22Rv1 (cell line): Measurements from ENCODE around the gene ZNF497.

Source experiments
- H3K27ac ChIP-seq: fragments of 450-650 bp; 2 replicates; pipeline ENCODE4 v1.5.1; 2017
- ZFX ChIP-seq: fragments of 450-650 bp; IDR thresholded peaks from 2 replicates; pipeline ENCODE4 v1.6.1; 2017; ENCODE audit warnings: antibody characterized with exemption, borderline replicate concordance
- TF ChIP-seq, protein P1 (sequence below): fragments of 450-650 bp; IDR thresholded peaks from 2 replicates; pipeline ENCODE4 v1.5.1; 2017; ENCODE audit warnings: mild to moderate bottlenecking

The ZNF497 gene

DNA sequence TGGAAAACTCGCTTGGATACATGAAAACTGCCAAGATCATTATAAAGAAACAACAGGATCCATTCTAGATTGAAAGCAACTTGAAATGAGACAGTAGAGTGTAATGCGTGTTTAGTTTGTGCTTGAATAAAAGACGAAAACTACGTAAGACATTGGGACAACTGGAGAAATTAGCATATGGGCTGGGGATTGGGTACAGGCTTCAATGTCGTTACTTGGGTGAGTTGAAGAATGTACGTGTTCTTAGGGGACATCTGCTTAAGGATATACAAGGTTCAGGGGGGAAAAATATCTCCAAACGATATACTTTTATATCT, 57.8 kb downstream of the ZNF497 start:
- H3K27ac ChIP-seq: peak overlapping the region; percentile 85
- TF ChIP-seq ZFX: no peak
- TF ChIP-seq, protein P1, sequence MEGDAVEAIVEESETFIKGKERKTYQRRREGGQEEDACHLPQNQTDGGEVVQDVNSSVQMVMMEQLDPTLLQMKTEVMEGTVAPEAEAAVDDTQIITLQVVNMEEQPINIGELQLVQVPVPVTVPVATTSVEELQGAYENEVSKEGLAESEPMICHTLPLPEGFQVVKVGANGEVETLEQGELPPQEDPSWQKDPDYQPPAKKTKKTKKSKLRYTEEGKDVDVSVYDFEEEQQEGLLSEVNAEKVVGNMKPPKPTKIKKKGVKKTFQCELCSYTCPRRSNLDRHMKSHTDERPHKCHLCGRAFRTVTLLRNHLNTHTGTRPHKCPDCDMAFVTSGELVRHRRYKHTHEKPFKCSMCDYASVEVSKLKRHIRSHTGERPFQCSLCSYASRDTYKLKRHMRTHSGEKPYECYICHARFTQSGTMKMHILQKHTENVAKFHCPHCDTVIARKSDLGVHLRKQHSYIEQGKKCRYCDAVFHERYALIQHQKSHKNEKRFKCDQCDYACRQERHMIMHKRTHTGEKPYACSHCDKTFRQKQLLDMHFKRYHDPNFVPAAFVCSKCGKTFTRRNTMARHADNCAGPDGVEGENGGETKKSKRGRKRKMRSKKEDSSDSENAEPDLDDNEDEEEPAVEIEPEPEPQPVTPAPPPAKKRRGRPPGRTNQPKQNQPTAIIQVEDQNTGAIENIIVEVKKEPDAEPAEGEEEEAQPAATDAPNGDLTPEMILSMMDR: no peak
